Stimulated activated CD8-positive, alpha-beta memory T cell treated with anti-CD3 and anti-CD28 coated beads, Interleukin-4, amount 100 ng/mL, for 48 hours (primary cell): ENCODE results near the gene DAD1.
"Not testable (repeated sequence)": the region's sequence is repeated elsewhere in the genome, so short reads cannot be mapped to it uniquely, and the experiment has no call there.

ENCODE experiments used
- DNase-seq: peaks from one replicate; pipeline ENCODE4 v3.0.0-alpha.2; 2020

Gene DAD1

GRCh38 chr14:22589096-22589839 is at the start of gene DAD1:
Gene DAD1 (minus strand): TSS chr14:22589224. CDS start chr14:22589157, 67 bp downstream.
- DNase-seq: peak; percentile 100

GRCh38 chr14:22635980-22636379 is 47.0 kb upstream of the DAD1 start:
- not testable (repeated sequence) for DNase-seq

DNA sequence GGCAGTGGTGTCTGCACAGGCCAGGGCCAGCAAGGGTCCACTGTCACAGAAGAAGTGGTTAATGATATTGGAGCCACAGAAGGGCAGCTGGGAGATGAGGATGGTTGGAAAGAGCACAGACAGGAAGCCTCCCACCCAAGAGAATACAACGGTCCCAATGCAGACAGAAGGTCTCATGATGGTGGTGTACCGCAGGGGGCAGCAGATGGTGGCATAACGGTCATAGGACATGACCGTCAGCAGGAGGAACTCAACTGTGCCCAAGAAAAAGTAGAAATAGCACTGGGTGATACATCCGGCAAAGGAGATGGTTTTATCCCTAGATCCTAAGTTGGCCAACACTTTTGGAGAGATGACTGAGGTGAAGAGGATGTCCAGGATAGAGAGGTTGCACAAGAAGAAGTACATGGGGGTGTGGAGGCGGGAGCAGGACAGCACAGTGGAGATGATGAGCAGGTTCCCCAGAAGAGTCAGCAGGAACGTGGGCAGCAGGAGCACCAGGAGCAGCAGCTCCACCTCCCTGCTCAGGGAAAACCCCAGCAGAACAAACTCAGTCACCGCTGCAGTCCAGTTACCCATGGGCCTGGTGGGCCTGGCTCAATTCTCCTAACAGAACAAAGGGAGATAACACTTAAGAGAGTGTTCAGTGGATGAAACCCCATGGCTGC is 45.3 kb upstream of the DAD1 start:
- no peak for DNase-seq

DNA sequence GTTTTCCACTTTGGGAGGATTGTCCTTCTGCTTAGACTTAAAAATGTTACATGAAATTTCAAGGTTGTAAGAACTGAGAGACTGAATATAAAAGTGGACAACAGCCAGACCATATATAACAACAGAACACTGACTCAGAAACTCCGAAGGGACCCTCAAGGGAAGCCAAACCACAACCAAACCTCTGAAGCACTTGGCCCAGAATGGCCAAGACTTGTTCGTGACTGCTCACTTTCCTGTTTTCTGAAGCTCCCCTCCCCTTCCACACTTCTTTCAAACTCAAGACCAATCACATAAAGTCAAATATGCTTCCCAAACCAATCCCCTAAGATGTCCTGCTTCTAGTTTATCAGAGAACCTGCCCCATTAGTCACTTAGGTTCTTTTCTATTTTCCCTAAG is 41.5 kb upstream of the DAD1 start:
- no peak for DNase-seq

GRCh38 chr14:22630066-22630465 is 41.0 kb upstream of the DAD1 start:
- DNase-seq: no peak

- DNase-seq: no peak
Measured at GRCh38 chr14:22629361-22629760, 40.3 kb upstream of the DAD1 start.

- DNase-seq: no peak
Measured at GRCh38 chr14:22627506-22628263, 38.7 kb upstream of the DAD1 start.

- DNase-seq: no peak
Measured at GRCh38 chr14:22626590-22626989, 37.6 kb upstream of the DAD1 start.

DNA sequence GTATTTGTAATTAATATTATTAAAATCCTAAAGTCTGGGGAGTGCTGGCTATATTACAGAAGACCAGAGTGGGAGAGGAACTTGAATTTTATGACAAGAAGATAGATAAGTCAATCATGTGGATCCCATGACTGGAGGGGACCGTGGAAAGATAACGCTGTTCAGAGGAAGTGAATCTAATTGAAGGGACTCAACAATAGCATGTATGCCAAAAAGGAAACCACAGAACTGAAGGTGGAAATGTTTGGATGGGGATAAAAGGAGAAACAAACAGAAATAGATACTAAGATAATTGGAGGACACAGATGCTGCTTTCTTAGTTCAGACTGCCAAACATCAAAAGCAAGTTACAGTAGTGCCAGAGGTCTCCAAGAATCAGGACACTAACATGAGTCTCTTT is 34.0 kb upstream of the DAD1 start:
- DNase-seq: no peak

DNA sequence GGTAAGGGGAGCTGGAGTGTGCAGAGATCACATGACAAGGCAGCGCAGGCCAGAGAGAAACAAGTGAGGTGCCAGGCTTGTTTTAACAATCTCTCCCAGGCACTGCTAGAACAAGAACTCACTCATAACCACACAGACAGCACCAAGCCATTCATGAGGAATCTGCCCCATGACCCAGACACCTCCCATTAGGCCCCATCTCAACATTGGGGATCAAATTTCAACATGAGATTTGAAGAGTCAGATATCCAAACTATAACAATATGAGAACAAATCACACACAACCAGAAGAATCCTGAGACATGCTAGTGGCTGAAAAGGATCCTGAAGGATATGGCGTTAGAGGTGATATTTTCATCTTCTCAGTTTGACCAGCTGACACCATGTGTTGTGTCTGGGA is 33.2 kb upstream of the DAD1 start:
- no peak for DNase-seq

- not testable (repeated sequence) for DNase-seq
Measured at GRCh38 chr14:22615765-22616164, 26.7 kb upstream of the DAD1 start.

GRCh38 chr14:22614240-22614799 is 25.3 kb upstream of the DAD1 start:
- DNase-seq: no peak

- DNase-seq: no peak
Measured at GRCh38 chr14:22613736-22614239, 24.8 kb upstream of the DAD1 start.

GRCh38 chr14:22613106-22613695 is 24.2 kb upstream of the DAD1 start:
- DNase-seq: no peak

DNA sequence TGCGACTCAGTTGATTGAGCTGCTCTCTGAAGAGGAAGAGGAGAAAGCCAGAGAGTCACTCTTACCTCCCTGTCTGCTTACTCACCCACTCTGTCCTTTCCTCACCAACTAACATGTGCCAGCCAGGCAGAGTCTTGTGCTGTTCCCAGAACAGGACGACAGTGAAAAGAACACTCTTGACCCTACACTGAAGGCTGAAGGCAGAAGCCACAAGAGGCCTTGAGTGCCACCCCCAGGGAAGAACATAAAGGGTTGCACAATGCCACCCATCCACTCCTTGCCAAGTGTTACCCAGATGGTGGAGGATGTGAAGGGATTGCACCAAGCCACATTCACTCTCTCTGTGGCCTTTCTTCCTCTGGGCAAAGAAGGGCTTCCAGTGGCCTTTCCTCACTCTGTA is 21.9 kb upstream of the DAD1 start:
- no peak for DNase-seq

DNA sequence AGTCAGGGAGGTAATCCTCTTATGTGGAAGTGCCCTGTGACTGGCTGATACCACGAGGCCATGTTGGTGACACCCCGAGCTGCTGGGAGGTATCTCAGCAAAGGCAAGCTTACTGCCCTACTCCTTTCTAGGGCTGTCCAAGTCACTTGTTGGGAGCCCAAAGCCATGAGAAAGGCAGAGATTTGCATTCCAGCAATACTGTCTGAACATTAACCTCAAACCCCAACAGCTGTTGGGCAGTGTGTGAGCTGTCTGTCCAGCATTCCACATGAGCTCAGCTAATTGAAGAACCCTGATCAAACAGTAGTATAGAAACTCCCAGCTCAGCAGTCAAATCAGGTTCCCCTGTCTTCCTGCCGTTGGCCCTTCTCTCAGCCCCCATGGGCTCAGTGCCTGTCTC is 18.3 kb upstream of the DAD1 start:
- no peak for DNase-seq

DNA sequence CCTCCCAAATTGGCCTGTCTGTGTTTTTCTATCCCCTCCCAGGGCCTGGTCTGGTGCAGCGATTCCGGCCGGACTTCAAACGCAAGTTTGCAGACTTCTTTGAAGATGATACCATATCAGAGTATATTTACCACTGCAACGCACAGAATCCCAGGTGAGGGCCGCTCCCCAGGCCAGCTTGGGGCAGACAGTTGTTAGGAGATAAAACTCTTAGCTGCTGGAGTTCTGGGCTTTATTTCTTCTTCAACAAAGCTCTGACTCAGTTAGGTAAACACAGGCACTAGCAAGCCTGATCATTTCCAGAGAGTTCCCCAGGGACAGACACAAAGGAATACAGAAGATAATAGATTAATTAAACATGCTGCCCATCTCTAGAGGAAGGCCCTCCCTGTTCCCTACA is 17.4 kb upstream of the DAD1 start:
- no peak for DNase-seq

- DNase-seq: no peak
Measured at GRCh38 chr14:22602862-22603261, 13.8 kb upstream of the DAD1 start.

GRCh38 chr14:22601996-22602395 is 13.0 kb upstream of the DAD1 start:
- no peak for DNase-seq

GRCh38 chr14:22601456-22601855 is 12.4 kb upstream of the DAD1 start:
- no peak for DNase-seq

- no peak for DNase-seq
Measured at GRCh38 chr14:22600027-22600426, 11.0 kb upstream of the DAD1 start.

DNA sequence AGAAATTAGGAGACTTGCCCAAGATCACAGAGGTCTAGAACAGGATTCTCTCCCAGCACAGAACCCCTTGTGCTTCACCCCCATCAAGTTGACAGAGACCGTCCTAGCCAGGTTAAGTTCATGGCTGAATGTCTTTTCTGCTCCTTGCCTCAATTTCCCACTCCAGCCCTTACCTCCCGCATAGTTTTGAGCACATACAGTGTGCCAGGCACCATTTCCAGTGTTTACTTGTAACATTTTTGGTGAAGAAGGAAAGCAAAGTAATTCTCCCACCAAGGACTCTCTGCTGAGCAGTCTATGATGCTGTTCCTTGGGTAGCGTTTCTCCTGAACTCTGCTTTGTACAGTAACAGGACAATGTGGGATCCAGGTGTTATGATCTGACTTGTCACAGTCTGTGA is 10.3 kb upstream of the DAD1 start:
- no peak for DNase-seq

GRCh38 chr14:22598896-22599244 is 9.8 kb upstream of the DAD1 start:
- DNase-seq: peak; percentile 55
